HG03175 (cell line): ENCODE measurements around the gene TAS2R46.
"Not testable (repeated sequence)": the region's sequence is repeated elsewhere in the genome, so short reads cannot be mapped to it uniquely, and the experiment has no call there.

Experiments
- ATAC-seq: cut with Tn5 transposase; IDR thresholded peaks from one replicate; pipeline ENCODE4 v1.9.1; 2021; ENCODE audit warnings: mild to moderate bottlenecking, moderate library complexity; ENCODE audit not compliant: unreplicated experiment

The TAS2R46 gene, protein sequence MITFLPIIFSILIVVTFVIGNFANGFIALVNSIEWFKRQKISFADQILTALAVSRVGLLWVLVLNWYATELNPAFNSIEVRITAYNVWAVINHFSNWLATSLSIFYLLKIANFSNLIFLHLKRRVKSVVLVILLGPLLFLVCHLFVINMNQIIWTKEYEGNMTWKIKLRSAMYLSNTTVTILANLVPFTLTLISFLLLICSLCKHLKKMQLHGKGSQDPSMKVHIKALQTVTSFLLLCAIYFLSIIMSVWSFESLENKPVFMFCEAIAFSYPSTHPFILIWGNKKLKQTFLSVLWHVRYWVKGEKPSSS

GRCh38 chr12:11062194-11062593, at the start of gene TAS2R46:
TSS of gene TAS2R46 (minus strand) at chr12:11062294. CDS start at chr12:11062294, 0 bp downstream.
- not testable (repeated sequence) for ATAC-seq

GRCh38 chr12:11111213-11111612, 49.1 kb upstream of the TAS2R46 start:
- not testable (repeated sequence) for ATAC-seq

DNA sequence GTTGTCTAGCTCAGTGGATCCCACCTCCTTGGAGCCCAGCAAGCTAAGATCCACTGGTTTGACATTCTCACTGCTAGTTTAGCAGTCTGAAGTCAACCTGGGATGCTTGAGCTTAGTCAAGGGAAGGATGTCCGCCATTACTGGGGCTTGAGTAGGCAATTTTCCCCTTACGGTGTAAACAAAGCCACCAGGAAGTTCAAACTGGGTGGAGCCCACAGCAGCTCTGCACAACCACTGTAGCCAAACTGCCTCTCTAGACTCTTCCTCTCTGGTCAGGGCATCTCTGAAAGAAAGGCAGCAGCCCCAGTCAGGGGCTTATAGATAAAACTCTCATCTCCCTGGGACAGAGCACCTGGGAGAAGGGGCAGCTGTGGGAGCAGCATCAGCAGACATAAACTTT, 46.8 kb upstream of the TAS2R46 start:
- no peak for ATAC-seq

DNA sequence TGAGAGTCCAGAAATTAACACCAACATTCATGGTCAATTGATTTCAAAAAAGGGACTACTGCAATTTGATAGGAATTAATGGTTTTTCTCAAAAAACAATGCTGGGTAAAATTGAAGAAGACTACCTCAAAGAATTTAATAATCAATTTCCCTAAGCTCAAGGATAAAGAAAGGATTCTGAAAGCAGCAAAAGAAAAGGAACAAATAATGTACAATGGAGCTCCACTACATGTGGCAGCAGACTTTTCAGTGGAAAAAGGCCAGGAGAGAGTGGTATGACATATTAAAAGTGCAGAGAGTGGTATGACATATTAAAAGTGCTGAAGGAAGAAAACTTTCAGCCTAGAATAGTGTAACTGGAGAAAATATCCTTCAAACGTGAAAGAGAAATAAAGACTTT, 45.6 kb upstream of the TAS2R46 start:
- ATAC-seq: no peak

DNA sequence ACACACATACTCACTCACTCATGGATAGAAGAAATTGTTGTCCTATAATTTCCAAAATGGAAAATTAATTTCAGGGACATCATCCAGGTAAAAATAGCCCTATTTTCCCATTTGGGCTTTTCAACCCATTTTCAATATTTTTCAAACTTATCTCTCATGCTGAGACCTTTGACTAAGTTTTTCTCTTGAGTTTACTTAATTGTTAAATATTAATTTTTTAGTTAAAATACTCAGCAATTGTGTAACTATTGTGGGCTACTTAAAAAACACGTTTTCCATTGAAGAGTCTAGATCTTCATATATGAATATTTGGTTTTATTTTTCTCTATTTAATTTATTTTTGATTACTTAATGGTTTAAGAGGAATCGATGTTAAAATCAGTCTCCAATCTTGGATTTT, 44.2 kb upstream of the TAS2R46 start:
- ATAC-seq: no peak

DNA sequence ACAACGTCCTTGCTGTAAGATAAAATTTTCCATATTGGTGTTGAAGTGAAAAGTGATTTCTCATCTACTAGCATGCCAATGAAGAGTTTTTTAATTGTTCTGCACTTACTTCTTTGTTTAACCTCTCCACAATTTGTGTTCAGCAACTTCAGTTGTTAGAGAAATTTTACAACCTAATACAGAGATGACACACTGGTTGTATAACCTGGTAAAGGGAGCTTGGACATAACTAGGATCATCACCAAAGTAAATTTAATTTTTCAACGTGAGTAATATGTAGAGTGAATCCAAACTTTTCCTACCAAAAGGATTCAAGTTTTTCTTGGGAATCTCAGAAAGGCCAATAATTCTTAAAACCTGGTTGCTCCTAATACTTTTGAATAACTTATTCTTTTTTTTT, 43.5 kb upstream of the TAS2R46 start:
- no peak for ATAC-seq

DNA sequence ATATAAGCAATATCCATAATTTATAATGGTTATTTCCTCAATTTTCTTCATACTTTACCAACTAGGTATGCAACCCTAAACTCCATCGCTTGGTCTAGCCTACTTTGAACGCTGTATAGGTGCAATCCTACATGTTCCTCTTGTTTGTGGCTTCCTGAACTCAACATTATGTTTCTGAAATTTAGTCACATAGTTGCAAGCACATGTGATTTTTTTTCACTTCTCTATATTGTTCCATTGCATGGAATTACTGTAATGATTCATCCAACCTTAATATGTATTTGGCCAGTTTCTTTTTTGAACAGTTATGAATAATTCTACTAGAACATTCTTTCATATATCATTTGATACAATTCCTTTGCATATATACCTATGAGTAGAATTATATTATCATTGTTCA, 32.8 kb upstream of the TAS2R46 start:
- ATAC-seq: not testable (repeated sequence)

GRCh38 chr12:11092128-11092527, 30.0 kb upstream of the TAS2R46 start, which contains the start of gene TAS2R43:
TSS of gene TAS2R43 (minus strand) at chr12:11092313. CDS start at chr12:11092229, 84 bp downstream.
- no peak for ATAC-seq

- no peak for ATAC-seq
These were observed 27.2 kb upstream of the TAS2R46 start for GRCh38 chr12:11089246-11089645.

DNA sequence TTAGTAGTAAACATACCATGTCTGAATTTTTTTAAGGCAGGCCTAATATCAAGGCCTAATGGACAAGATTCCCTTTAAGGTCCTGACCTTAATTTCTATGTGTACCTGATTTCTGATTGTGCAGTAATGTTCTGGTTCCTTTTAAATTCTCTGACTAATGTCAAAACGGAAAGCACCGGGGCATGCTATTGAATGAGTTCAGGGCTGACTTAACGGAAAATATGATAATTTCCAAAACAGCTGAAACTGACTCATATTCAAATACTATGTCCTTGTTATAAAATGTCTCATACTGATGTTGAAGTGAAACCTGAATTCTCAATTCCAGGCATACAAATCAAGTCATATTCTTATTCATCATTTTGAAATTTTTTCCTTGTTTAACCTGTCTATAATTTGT, 23.3 kb upstream of the TAS2R46 start:
- peak; percentile 58 for ATAC-seq

GRCh38 chr12:11081987-11082386, 19.9 kb upstream of the TAS2R46 start:
- no peak for ATAC-seq

- no peak for ATAC-seq
These were observed 16.2 kb upstream of the TAS2R46 start for GRCh38 chr12:11078246-11078645.

DNA sequence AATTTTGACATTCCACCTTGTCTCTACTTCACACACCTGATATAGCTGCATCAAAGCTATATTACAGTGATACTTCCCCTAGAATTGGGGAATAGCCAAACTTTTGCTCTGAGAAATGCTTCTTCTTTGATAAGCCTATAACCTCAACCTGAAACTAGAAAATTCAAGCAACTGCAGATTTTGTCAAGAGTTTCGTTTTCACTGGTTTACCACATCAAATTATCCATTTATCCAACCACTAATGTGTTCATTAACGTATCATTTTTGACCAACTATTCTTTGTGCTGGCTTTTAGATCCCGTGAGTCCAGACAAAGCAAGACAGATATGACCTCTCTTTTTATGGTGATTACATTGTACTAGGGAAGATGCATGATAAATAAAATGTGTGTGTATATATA, 13.5 kb upstream of the TAS2R46 start:
- peak; percentile 75 for ATAC-seq

DNA sequence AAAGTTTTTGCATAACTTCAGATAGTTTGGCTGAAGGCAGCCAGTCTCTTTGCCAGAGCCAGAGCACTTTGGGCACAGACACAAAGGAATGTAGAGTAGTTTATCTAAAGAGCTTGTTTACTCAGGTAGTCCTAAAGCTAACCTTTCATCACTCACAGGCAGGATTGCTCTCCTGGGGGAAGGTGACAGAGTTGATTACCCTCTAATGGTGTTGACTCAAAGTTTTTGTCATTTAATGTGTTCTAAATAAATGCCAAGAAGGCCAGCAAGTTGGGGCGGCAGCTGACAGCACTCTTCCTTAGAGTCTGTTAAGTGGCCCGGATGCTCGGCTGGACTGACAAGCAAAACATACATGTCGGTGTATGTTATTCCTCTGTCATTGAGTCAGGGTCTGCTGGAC, 9.3 kb upstream of the TAS2R46 start:
- no peak for ATAC-seq

- no peak for ATAC-seq
These were observed 8.9 kb upstream of the TAS2R46 start for GRCh38 chr12:11070999-11071398.

- no peak for ATAC-seq
These were observed 7.8 kb upstream of the TAS2R46 start for GRCh38 chr12:11069854-11070365.

GRCh38 chr12:11067514-11067913, 5.4 kb upstream of the TAS2R46 start:
- ATAC-seq: no peak

DNA sequence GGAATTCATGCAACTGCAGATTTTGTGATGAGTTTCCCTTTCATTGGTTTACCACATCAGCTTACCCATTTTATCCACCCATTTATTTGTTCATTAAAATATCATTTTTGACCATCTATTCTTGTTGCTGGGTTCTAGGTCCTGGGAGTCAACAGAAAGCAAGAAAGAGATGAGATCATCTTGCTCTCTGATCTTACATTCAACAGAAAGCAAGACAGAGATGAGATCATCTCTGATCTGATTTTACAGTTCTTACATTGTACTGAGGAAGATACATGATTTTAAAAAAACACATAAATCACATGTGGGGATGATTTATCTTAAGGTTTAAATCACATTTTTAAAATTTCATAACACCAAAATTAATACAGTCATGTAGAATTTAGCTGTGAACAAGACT, 2.3 kb downstream of the TAS2R46 start:
- no peak for ATAC-seq

DNA sequence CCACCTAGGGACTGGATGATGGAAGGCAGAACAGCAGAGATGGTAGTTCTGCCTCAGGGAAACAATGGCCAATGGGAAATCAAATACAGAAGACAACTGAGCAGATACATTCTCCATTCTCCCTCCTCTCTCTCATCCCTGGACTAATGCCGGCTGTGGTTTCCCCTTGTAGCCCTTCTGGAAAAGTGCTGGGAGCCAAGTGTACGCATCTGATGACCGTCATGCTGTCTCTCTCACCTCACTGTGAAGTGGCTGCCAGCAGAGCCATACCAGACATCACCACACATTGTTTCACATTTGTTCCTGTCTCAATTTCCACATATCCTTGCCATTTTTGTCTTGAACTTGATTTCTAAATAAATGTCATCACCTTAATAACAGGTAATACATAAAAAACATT, 3.1 kb downstream of the TAS2R46 start:
- ATAC-seq: no peak

GRCh38 chr12:11055306-11055705, 6.8 kb downstream of the TAS2R46 start:
- ATAC-seq: no peak

GRCh38 chr12:11049806-11050531, 12.1 kb downstream of the TAS2R46 start:
- ATAC-seq: not testable (repeated sequence)

DNA sequence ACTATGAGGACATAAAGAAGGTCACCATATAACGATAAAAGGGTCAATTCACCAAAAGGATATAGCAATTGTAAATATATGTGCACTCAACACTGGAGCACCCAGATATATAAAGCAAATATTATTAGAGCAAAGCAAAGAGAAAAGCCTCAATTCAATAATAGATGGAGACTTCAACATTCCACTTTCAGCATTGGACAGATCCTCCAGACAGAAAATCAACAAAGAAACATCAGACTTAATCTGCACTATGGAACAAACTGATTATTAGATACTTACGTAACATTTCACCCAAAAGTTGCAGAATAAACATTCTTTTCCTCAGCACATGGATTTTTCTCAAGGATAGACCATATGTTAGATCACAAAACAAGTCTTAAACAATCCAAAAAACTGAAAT, 20.7 kb downstream of the TAS2R46 start:
- ATAC-seq: not testable (repeated sequence)
